Panc1 (cell line): Measurements from ENCODE around the gene ETNK2. TPM values are rescaled to one million over a fixed set of nuclear protein-coding genes. Genes with fewer than 3 reads are reported as not detected.

Source experiments
- ATAC-seq: fragments of 200-7000 bp; cut with Tn5 transposase; 2 replicates; pipeline ENCODE4 v1.9.1; 2020; ENCODE audit warnings: mild to moderate bottlenecking, moderate library complexity
- BruUV-seq: library from RNA; stranded (reverse); fragments of 400-500 nt; replicated peaks from 2 replicates; lab custom pipeline; 2021; lab: Mats Ljungman, UMichigan
- CTCF ChIA-PET: fragments of 300-600 bp; sonication (Branson Sonifier 250); formaldehyde crosslinking; loops from one replicate; lab custom pipeline; 2022; ENCODE audit warnings: antibody characterized with exemption; lab: Charles Lee
- POLR2A ChIA-PET: fragments of 300-600 bp; sonication (Branson Sonifier 250); formaldehyde crosslinking; loops from one replicate; lab custom pipeline; 2022; ENCODE audit warnings: antibody characterized with exemption; lab: Charles Lee
- DNase-seq: peaks from one replicate; pipeline ENCODE4 v3.0.0-alpha.2; 2010; ENCODE audit warnings: low read depth, low spot score
- H3K27ac ChIP-seq: 2 replicates; pipeline ENCODE4 v1.5.1; 2011; ENCODE audit warnings: mild to moderate bottlenecking, low read length, inconsistent platforms
- H3K27me3 ChIP-seq: fragments of 200-500 bp; sonication (Bioruptor generic); 2 replicates; pipeline ENCODE4 v1.6.0; 2014; ENCODE audit warnings: low read length, inconsistent platforms; ENCODE audit not compliant: control insufficient read depth, insufficient read depth
- H3K36me3 ChIP-seq: fragments of 200-500 bp; sonication (Bioruptor generic); 2 replicates; pipeline ENCODE4 v1.5.1; 2014; ENCODE audit warnings: inconsistent platforms, mild to moderate bottlenecking, low read length, moderate library complexity; ENCODE audit not compliant: control insufficient read depth, insufficient read depth
- H3K4me1 ChIP-seq: 2 replicates; pipeline ENCODE4 v1.5.1; 2011; ENCODE audit warnings: inconsistent platforms, mild to moderate bottlenecking, low read length, moderate library complexity; ENCODE audit not compliant: control insufficient read depth, insufficient read depth
- H3K4me3 ChIP-seq, 2 experiments: 2 replicates each; pipeline ENCODE4 v1.5.1; 2011 to 2012; ENCODE audit warnings: low read depth in 2 of 2, low read length in 2 of 2, mild to moderate bottlenecking in 2 of 2, inconsistent platforms in 1 of 2, moderate library complexity in 1 of 2
- H3K9me3 ChIP-seq: fragments of 200-500 bp; sonication (Bioruptor generic); 2 replicates; pipeline ENCODE4 v1.5.1; 2014; ENCODE audit warnings: low read depth, mild to moderate bottlenecking, inconsistent platforms, low read length, moderate library complexity; ENCODE audit not compliant: control insufficient read depth, insufficient read depth
- CTCF ChIP-seq: fragments of 450-650 bp; IDR thresholded peaks from 2 replicates; pipeline ENCODE4 v1.5.1; 2017; ENCODE audit warnings: mild to moderate bottlenecking
- POLR2AphosphoS5 ChIP-seq: IDR thresholded peaks from 2 replicates; pipeline ENCODE4 v1.6.1; 2012; ENCODE audit warnings: mild to moderate bottlenecking, low read depth, low read length, moderate library complexity
- REST ChIP-seq, 2 experiments: IDR thresholded peaks; 2 replicates each; pipeline ENCODE4 v1.6.1; 2011 to 2012; ENCODE audit warnings: low read depth in 2 of 2, control low read depth in 1 of 2, low read length in 1 of 2, mild to moderate bottlenecking in 1 of 2, moderate library complexity in 1 of 2; ENCODE audit not compliant: insufficient read depth in 1 of 2
- SIN3A ChIP-seq: IDR thresholded peaks from 2 replicates; pipeline ENCODE4 v1.6.1; 2012; ENCODE audit warnings: low read depth, mild to moderate bottlenecking, low read length, moderate library complexity, borderline replicate concordance; ENCODE audit not compliant: insufficient read depth
- TCF7L2 ChIP-seq: IDR thresholded peaks from 2 replicates; pipeline ENCODE4 v1.6.1; 2011; ENCODE audit warnings: mild to moderate bottlenecking, low read depth, low read length, inconsistent platforms
- in situ Hi-C: cut with HindIII; loops from 2 replicates; pipeline ENCODE4 v1.10.0; 2016; ENCODE audit warnings: low sequenced_read_pairs, low pct_unique_long_range_greater_than_20kb
- intact Hi-C: fragments of 100-400 bp; cut with micrococcal nuclease; formaldehyde crosslinking; loops from one replicate; pipeline ENCODE4 v1.10.0; 2022; ENCODE audit not compliant: unreplicated experiment
- total RNA-seq: library from RNA; stranded (reverse); gene quantifications from one replicate; pipeline ENCODE4 v1.2.1, GENCODE V29; 2021; ENCODE audit not compliant: unreplicated experiment

ETNK2 gene
- total RNA-seq, 1 experiment from 2014 or later = 6.7 TPM

DNA sequence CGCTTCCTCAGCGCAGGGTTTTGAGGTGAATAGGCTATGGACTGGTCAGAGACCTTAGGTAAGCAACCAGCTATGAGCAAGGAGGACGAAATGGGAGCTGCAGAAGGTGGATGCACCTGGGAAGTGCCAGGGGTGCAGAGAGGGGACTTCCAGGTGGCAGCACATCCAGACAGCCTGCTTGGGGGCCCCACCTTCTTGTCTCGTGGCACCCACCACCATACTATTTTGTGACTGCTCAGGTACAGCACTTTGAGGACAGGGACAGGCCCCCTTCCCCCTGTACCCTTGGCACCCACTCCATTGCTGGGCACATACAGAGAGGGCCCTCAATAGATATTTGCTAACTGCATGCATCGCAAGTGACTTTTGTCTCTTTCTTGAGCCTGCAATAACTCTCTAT, 45.2 kb upstream of the ETNK2 start:
- in situ Hi-C loops (no loop called here), intact Hi-C loops (no loop called here)
- no peak for DNase-seq
- Histone ChIP-seq H3K36me3 (no peaks in the 10 kb centered on the region), H3K9me3 (no peaks in the 10 kb centered on the region), H3K27me3 (0 out of 2 replicates have a peak, but pooled peaks cover 2% of the 10 kb centered on the region), H3K27ac (no peak overlapping the region), H3K4me1 (no peaks in the 10 kb centered on the region), H3K4me3 (no peak overlapping the region)
- TF ChIP-seq CTCF (no peak), POLR2AphosphoS5 (no peak), REST (IDR thresholded peaks at IDR 0.05; ENCODE audit: insufficient read depth in 1 of 2, low read depth in 2 of 2, low read length in 1 of 2) (no peak), SIN3A (no peak)
- no TSS peak for BruUV-seq
- ATAC-seq = no peak
- ChIA-PET POLR2A (no interaction called here), CTCF (no interaction called here)

DNA sequence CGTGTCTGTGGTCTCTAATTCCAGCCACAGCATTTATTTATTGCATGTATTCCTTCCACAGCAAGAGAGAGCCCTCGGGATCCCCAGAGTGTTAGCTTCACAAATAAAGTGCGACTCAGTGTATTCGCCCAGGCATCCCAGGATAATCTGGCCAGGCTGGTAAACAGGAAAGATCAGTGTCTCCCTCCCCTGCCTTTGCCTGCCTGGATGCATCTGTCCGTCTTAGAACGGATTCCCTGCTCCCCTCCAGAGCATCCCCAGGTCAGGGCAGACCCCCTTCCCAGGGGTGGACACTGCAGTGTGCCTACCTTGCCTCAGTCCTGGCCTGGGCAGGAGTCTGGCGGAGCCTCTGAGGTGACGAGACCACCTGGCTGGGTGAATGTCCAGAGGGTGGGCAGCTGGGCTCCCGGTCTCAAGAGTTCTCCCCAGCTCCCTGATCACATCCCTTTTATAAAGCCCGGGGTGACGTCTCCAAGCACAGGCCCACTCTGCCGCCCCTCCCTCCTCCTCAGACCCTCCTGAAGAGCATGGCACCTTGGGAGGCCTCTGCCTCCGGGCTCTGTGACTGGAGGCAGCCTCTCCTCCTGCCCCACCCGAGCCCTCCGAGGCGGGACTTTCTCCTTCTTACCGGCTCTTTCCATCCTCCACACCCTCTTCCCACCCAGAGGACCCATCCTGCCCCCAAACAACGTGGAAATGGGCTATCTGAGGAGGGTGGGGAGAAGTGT, 44.4 kb upstream of the ETNK2 start, which contains the start of gene KISS1:
TSS of gene KISS1 (minus strand) at position 424 of the 728 bp plus-strand sequence. CDS start 3,615 bp downstream, outside the sequence.
- Histone ChIP-seq H3K27ac (no peak within 1 kb of the TSS), H3K36me3 (no peaks in the 10 kb centered on the region), H3K27me3 (0 out of 2 replicates have a peak, but pooled peaks cover 2% of the 10 kb centered on the region), H3K9me3 (no peaks in the 10 kb centered on the region), H3K4me1 (no peaks in the 10 kb centered on the region), H3K4me3 (no peak within 1 kb of the TSS)
- ChIA-PET CTCF (no interaction called here), POLR2A (no interaction called here)
- intact Hi-C loops = no loop called here
- TF ChIP-seq POLR2AphosphoS5 = no peak
- TF ChIP-seq TCF7L2 = no peak
- no peak for TF ChIP-seq CTCF
- no peak for TF ChIP-seq REST (IDR thresholded peaks at IDR 0.05; ENCODE audit: insufficient read depth in 1 of 2, low read depth in 2 of 2, low read length in 1 of 2)
- TF ChIP-seq SIN3A = no peak
- no TSS peak for BruUV-seq
- no peak for ATAC-seq
- DNase-seq = no peak
- in situ Hi-C loops = no loop called here
